GM12878 (cell line): ENCODE results near the gene KARS1. TPM values are rescaled to one million over a fixed set of nuclear protein-coding genes. Genes with fewer than 3 reads are reported as not detected.

Source experiments
- ATAC-seq: fragments of 200-7000 bp; cut with Tn5 transposase; 3 replicates; pipeline ENCODE4 v1.9.1; 2020; ENCODE audit warnings: mild to moderate bottlenecking, moderate library complexity
- BruUV-seq: library from RNA; stranded (reverse); fragments of 400-500 nt; replicated peaks from 2 replicates; lab custom pipeline; 2021; lab: Mats Ljungman, UMichigan
- CTCF ChIA-PET: fragments of 300-600 bp; sonication (Branson Sonifier 250); formaldehyde crosslinking; extraction: SDS; loops from one replicate; lab custom pipeline; 2021; ENCODE audit warnings: inconsistent platforms; lab: Yijun Ruan, JAX
- POLR2A ChIA-PET: fragments of 350-600 bp; formaldehyde crosslinking; extraction: SDS; loops from one replicate; lab custom pipeline; 2021; ENCODE audit warnings: inconsistent platforms; lab: Charles Lee
- RAD21 ChIA-PET: fragments of 300-600 bp; sonication (Branson Sonifier 250); formaldehyde crosslinking; loops from one replicate; lab custom pipeline; 2023; ENCODE audit warnings: antibody characterized with exemption; ENCODE audit not compliant: unreplicated experiment; lab: Charles Lee
- SMC1A ChIA-PET: fragments of 300-600 bp; sonication (Branson Sonifier 250); formaldehyde crosslinking; loops from one replicate; lab custom pipeline; 2023; ENCODE audit not compliant: unreplicated experiment, uncharacterized antibody; lab: Charles Lee
- DNase-seq: peaks from one replicate; pipeline ENCODE4 v3.0.0-alpha.2; 2011; ENCODE audit warnings: low read depth, low spot score
- FAIRE-seq: peaks from 3 replicates; lab custom pipeline; 2011; peaks lifted over from hg19 to GRCh38; lab: Jason Lieb, UNC
- H2AFZ ChIP-seq: 2 replicates; pipeline ENCODE4 v1.6.0; 2011; ENCODE audit warnings: low read depth, low read length, control low read depth; ENCODE audit not compliant: control insufficient read depth
- H3K27ac ChIP-seq: 2 replicates; pipeline ENCODE4 v1.5.1; 2011; ENCODE audit warnings: control low read depth; ENCODE audit not compliant: control insufficient read depth, insufficient read depth
- H3K27me3 ChIP-seq, 2 experiments: replicated peaks in 1 of 2; 2 replicates each; pipeline versions ENCODE4 v1.6.0 to v1.6.1; 2011; ENCODE audit warnings: low read length in 1 of 2; ENCODE audit not compliant: control insufficient read depth in 2 of 2, insufficient read depth in 2 of 2
- H3K36me3 ChIP-seq, 2 experiments: 2 replicates each; pipeline ENCODE4 v1.5.1; 2011; ENCODE audit warnings: low read length in 1 of 2; ENCODE audit not compliant: control insufficient read depth in 2 of 2, insufficient read depth in 2 of 2
- H3K4me1 ChIP-seq: 2 replicates; pipeline ENCODE4 v1.6.1; 2011; ENCODE audit warnings: mild to moderate bottlenecking, low read length, moderate library complexity, mixed read lengths; ENCODE audit not compliant: control insufficient read depth, insufficient read depth
- H3K4me2 ChIP-seq: 2 replicates; pipeline ENCODE4 v1.6.0; 2011; ENCODE audit warnings: control low read depth; ENCODE audit not compliant: control insufficient read depth, insufficient read depth
- H3K4me3 ChIP-seq: fragments of 200-600 bp; sonication (generic); 2 replicates; pipeline ENCODE4 v1.5.1; 2016
- H3K79me2 ChIP-seq: 2 replicates; pipeline ENCODE4 v1.6.0; 2011; ENCODE audit warnings: low read length; ENCODE audit not compliant: control insufficient read depth, insufficient read depth
- H3K9ac ChIP-seq: 2 replicates; pipeline ENCODE4 v1.8.0; 2011; ENCODE audit warnings: low read length, control low read depth, mixed read lengths; ENCODE audit not compliant: control insufficient read depth, insufficient read depth
- H3K9me3 ChIP-seq: replicated peaks from 3 replicates; pipeline ENCODE4 v1.5.1; 2011; ENCODE audit warnings: mild to moderate bottlenecking, low read length; ENCODE audit not compliant: control insufficient read depth, insufficient read depth
- H4K20me1 ChIP-seq: 2 replicates; pipeline ENCODE4 v1.6.0; 2011; ENCODE audit not compliant: control insufficient read depth, insufficient read depth
- CBFB ChIP-seq: IDR thresholded peaks from 2 replicates; pipeline ENCODE4 v1.6.1; 2016; ENCODE audit warnings: antibody characterized with exemption, low read depth
- EZH2 ChIP-seq: IDR thresholded peaks from 2 replicates; pipeline ENCODE4 v1.6.1; 2012; ENCODE audit warnings: low read depth, mild to moderate bottlenecking, control low read depth, inconsistent platforms, low read length, borderline replicate concordance; ENCODE audit not compliant: control insufficient read depth
- MYC ChIP-seq: IDR thresholded peaks from 2 replicates; pipeline ENCODE4 v1.6.1; 2011; ENCODE audit warnings: mild to moderate bottlenecking, low read length, moderate library complexity, inconsistent platforms; ENCODE audit not compliant: insufficient read depth, insufficient replicate concordance, insufficient read length, severe bottlenecking
- POLR2AphosphoS2 ChIP-seq: IDR thresholded peaks from 2 replicates; pipeline ENCODE4 v1.6.1; 2011; ENCODE audit warnings: low read depth, mild to moderate bottlenecking, low read length, improper control_type of control experiment, moderate library complexity
- RAD51 ChIP-seq: fragments of 450-650 bp; IDR thresholded peaks from 2 replicates; pipeline ENCODE4 v1.6.1; 2016; ENCODE audit warnings: moderate library complexity, mild to moderate bottlenecking, inconsistent platforms
- SP1 ChIP-seq: IDR thresholded peaks from one replicate; pipeline ENCODE4 v1.6.1; 2011; ENCODE audit warnings: low read depth, low read length
- ZBED1 ChIP-seq: IDR thresholded peaks from 2 replicates; pipeline ENCODE4 v1.6.1; 2016; ENCODE audit warnings: borderline replicate concordance
- WGBS: methylation state at CpG from one replicate; pipeline ENCODE4 v1.1.6; 2016; ENCODE audit warnings: low lambda C conversion rate; ENCODE audit not compliant: insufficient replicate concordance, insufficient coverage; ENCODE audit errors: missing lambda C conversion rate; 5-methylcytosine and 5-hydroxymethylcytosine counted together
- in situ Hi-C: fragments of 300-500 bp; cut with MboI; formaldehyde crosslinking; loops from 9 replicates; pipeline ENCODE4 v1.14.3; 2018; ENCODE audit warnings: mixed read lengths
- intact Hi-C: fragments of 100-400 bp; cut with micrococcal nuclease; formaldehyde crosslinking; loops from one replicate; pipeline ENCODE4 v1.14.2; 2022; ENCODE audit not compliant: unreplicated experiment
- polyA plus RNA-seq, 11 experiments: library from polyadenylated mRNA; depleted of rRNA in 4 of 11; unstranded in 6 of 11; stranded (reverse) in 5 of 11; fragments of >200 nt; fragmentation: Nextera tagmentation in 4 of 11; fragmentation: Illumina TruSeq in 1 of 11; extraction: Ambion mirVana in 4 of 11; extraction: Trizol in 1 of 11; gene quantifications; 1 replicate in 1 of 11; 2 replicates in 10 of 11; pipeline versions ENCODE4 v1.2.1 to v1.2.3, GENCODE V29; 2011 to 2016; ENCODE audit warnings: inconsistent platforms in 2 of 11, missing spikeins in 2 of 11, low read depth in 1 of 11
- total RNA-seq, 4 experiments: library from RNA; depleted of rRNA in 3 of 4; stranded (reverse); fragments of >200 nt in 3 of 4; fragmentation: Illumina TruSeq in 1 of 4; extraction: Trizol in 1 of 4; gene quantifications; 2 replicates each; pipeline versions ENCODE4 v1.2.1 to v1.2.3, GENCODE V29; 2013 to 2021
- TF ChIP-seq, protein P1 (sequence below): fragments of 450-650 bp; IDR thresholded peaks from 2 replicates; pipeline ENCODE4 v1.6.1; 2018; ENCODE audit warnings: mild to moderate bottlenecking, low read depth, moderate library complexity; ENCODE audit not compliant: partially characterized antibody
- TF ChIP-seq, protein P2 (sequence below): fragments of 450-650 bp; formaldehyde crosslinking; IDR thresholded peaks from 2 replicates; pipeline ENCODE4 v1.4.0; 2022; ENCODE audit warnings: mild to moderate bottlenecking, moderate library complexity
- TF ChIP-seq, protein P3 (sequence below): IDR thresholded peaks from 2 replicates; pipeline ENCODE4 v1.6.1; 2012; ENCODE audit warnings: low read depth, low read length, improper control_type of control experiment

The KARS1 gene
- total and polyA plus RNA-seq, 10 of the 15 experiments (the other 5 are each of a cell fraction or from before 2014, with no cell fraction given) = 187 to 312 (median 211) TPM

DNA sequence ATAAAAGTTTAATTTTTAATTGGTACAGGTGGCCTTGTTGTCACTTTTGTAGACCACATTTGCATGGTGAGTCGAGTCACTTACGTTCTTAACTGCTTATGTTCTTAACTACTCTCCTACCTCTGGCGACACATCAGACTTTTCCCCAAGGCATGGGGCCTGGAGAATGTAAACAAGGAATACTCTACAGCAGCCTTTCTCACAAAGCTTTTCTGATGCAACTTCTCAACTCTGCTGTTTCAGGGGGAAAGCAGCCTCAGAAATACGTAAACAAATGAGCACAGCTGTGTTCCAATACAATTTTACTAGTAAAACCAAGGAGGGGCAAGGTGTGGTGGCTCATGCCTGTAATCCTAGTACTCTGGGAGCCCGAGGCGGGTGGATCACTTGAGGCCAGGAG, 6.9 kb downstream of the KARS1 start:
- peaks cover 10 to 42% of the 10 kb centered on the region in 2 experiments for H3K36me3 ChIP-seq
- RAD21 ChIA-PET = no interaction called here
- intact Hi-C loops = no loop called here
- ATAC-seq = no peak
- H2AFZ ChIP-seq = no peak overlapping the region
- no peaks in the 10 kb centered on the region; a peak in 1 of 4 replicates for H3K27me3 ChIP-seq
- in situ Hi-C loops = no loop called here
- no peak overlapping the region for H3K4me3 ChIP-seq
- no peaks in the 10 kb centered on the region for H3K9me3 ChIP-seq
- SMC1A ChIA-PET = interaction anchor here (2.5 kb wide), 1 partner anchor 11 kb away, joined by 9 read pairs; no protein-coding TSS in a partner anchor
- no peak for DNase-seq
- no peak overlapping the region for H3K27ac ChIP-seq
- no peak overlapping the region for H3K9ac ChIP-seq
- POLR2A ChIA-PET = interaction anchor here (0.6 kb wide), 2 partner anchors 1193 to 1564 kb away, joined by 3 to 5 read pairs; no protein-coding TSS in a partner anchor
- H3K79me2 ChIP-seq = peaks cover 29% of the 10 kb centered on the region
- H3K4me2 ChIP-seq = no peak overlapping the region
- no peak for TF ChIP-seq ZBED1
- FAIRE-seq = no peak
- no TSS peak for BruUV-seq
- peaks cover 4% of the 10 kb centered on the region; the same call in 1 of the 2 replicates for H4K20me1 ChIP-seq
- peaks cover 15% of the 10 kb centered on the region for H3K4me1 ChIP-seq
- 84% methylated on average over 6 of the region's 6 CpGs for WGBS
- CTCF ChIA-PET = interaction anchor here (0.9 kb wide), 1 partner anchor 11 kb away, joined by 3 read pairs; no protein-coding TSS in a partner anchor

DNA sequence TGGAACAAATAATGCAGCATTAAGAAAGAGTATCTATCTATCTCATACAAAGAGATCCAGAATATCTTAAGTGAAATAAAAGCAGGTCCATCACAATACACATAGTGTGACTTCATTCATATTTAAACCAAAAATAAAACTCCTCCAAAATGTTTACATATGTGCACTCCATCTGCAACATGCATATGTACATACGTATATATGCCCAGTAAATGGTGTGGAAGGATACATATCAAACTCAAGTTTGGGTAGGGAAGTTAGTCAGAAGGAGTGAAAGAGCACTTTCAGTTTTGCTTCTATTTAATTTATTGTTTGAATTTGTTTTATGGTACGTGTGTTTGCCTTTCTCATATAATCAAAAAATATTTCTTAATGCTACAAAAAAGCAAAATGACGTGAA, 12.4 kb downstream of the KARS1 start:
- DNase-seq = no peak
- no peaks in the 10 kb centered on the region for H3K4me1 ChIP-seq
- H3K9me3 ChIP-seq = no peaks in the 10 kb centered on the region
- no peak overlapping the region for H3K27ac ChIP-seq
- ChIA-PET RAD21 (no interaction called here), SMC1A (interaction anchor here (0.6 kb wide), 1 partner anchor 37 kb away, joined by 5 read pairs; no protein-coding TSS in a partner anchor), POLR2A (no interaction called here), CTCF (interaction anchor here (0.7 to 1.1 kb wide), 2 partner anchors 10 to 12 kb away, joined by 3 read pairs; partner anchors contain the start of genes KARS1 and TERF2IP)
- H2AFZ ChIP-seq = no peak overlapping the region
- ATAC-seq = no peak
- H4K20me1 ChIP-seq = no peaks in the 10 kb centered on the region
- 95% methylated on average over 3 of the region's 3 CpGs for WGBS
- H3K79me2 ChIP-seq = no peaks in the 10 kb centered on the region
- no peak overlapping the region for H3K4me3 ChIP-seq
- H3K4me2 ChIP-seq = no peak overlapping the region
- no peak for FAIRE-seq
- H3K9ac ChIP-seq = no peak overlapping the region
- in situ Hi-C loops = no loop called here
- H3K36me3 ChIP-seq = peaks cover 15 to 43% of the 10 kb centered on the region in 2 experiments
- no TSS peak for BruUV-seq
- no peaks in the 10 kb centered on the region for H3K27me3 ChIP-seq
- intact Hi-C loops = no loop called here
- TF ChIP-seq SP1 (no peak), CBFB (no peak), POLR2AphosphoS2 (no peak), EZH2 (no peak), MYC (no peak), RAD51 (no peak)
- TF ChIP-seq, protein P1, sequence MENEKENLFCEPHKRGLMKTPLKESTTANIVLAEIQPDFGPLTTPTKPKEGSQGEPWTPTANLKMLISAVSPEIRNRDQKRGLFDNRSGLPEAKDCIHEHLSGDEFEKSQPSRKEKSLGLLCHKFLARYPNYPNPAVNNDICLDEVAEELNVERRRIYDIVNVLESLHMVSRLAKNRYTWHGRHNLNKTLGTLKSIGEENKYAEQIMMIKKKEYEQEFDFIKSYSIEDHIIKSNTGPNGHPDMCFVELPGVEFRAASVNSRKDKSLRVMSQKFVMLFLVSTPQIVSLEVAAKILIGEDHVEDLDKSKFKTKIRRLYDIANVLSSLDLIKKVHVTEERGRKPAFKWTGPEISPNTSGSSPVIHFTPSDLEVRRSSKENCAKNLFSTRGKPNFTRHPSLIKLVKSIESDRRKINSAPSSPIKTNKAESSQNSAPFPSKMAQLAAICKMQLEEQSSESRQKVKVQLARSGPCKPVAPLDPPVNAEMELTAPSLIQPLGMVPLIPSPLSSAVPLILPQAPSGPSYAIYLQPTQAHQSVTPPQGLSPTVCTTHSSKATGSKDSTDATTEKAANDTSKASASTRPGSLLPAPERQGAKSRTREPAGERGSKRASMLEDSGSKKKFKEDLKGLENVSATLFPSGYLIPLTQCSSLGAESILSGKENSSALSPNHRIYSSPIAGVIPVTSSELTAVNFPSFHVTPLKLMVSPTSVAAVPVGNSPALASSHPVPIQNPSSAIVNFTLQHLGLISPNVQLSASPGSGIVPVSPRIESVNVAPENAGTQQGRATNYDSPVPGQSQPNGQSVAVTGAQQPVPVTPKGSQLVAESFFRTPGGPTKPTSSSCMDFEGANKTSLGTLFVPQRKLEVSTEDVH = no peak
- TF ChIP-seq, protein P2, sequence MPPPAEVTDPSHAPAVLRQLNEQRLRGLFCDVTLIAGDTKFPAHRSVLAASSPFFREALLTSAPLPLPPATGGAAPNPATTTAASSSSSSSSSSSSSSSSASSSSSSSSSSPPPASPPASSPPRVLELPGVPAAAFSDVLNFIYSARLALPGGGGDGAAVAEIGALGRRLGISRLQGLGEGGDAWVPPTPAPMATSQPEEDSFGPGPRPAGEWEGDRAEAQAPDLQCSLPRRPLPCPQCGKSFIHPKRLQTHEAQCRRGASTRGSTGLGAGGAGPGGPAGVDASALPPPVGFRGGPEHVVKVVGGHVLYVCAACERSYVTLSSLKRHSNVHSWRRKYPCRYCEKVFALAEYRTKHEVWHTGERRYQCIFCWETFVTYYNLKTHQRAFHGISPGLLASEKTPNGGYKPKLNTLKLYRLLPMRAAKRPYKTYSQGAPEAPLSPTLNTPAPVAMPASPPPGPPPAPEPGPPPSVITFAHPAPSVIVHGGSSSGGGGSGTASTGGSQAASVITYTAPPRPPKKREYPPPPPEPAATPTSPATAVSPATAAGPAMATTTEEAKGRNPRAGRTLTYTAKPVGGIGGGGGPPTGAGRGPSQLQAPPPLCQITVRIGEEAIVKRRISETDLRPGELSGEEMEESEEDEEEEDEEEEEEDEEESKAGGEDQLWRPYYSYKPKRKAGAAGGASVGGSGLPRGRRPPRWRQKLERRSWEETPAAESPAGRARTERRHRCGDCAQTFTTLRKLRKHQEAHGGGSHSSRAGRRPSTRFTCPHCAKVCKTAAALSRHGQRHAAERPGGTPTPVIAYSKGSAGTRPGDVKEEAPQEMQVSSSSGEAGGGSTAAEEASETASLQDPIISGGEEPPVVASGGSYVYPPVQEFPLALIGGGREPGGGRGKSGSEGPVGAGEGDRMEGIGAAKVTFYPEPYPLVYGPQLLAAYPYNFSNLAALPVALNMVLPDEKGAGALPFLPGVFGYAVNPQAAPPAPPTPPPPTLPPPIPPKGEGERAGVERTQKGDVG (CRISPR knock-in tag) = no peak
- TF ChIP-seq, protein P3, sequence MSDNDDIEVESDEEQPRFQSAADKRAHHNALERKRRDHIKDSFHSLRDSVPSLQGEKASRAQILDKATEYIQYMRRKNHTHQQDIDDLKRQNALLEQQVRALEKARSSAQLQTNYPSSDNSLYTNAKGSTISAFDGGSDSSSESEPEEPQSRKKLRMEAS = no peak
